ENCODE data around the gene IGSF5. TPM values are rescaled to one million over a fixed set of nuclear protein-coding genes. Genes with fewer than 3 reads are reported as not detected.

IGSF5 gene
- total RNA-seq, 1 donor from 2014 or later = not detected

DNA sequence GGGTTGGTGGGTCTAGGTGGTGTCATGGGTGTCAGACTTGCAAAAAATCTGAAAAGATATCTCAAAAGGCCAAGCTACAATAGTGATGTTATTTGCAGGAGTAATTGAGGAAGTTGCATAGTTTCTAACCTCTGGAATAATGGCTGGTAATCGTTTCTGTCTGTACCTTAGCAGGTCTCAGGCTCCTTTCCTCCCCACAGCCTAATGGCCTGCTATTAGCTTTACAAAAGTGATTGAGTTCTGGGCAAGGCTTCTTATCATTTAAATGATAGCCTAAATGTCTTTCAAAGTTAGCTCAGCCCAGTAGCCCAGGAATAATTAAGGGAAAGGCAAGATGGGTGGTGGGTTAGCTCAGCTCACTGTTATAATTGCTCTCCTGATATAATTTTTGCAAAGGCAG lies 37.7 kb upstream of the IGSF5 start:
- no peak for DNase-seq
- no peak overlapping the region for H3K4me3 Mint-ChIP-seq (ENCODE audit: unreplicated experiment)

DNA sequence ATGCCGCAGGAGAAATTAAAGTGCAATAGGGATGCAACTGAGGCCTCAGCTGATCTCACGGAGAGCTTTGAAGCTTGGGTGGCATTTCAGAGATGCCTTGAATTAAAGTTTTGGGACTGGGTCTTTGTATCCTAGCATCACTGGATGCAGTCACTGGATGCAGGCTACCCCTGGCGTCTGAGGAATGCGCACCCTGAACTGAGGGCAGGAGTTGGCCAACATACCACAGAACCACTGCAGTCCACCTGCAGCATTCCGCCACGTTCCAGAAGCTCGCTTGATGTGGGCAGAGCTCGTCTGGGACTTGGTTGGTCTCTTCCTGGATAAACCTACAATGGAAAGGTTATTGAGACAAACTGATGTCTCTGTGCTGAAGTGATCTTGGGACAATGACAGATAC lies 34.1 kb upstream of the IGSF5 start:
- no peak for TF ChIP-seq CTCF (IDR thresholded peaks at IDR 0.05; ENCODE audit: partially characterized antibody, unreplicated experiment)
- H3K27ac Mint-ChIP-seq (ENCODE audit: unreplicated experiment) = no peak overlapping the region
- H3K27me3 Mint-ChIP-seq (ENCODE audit: unreplicated experiment) = no peaks in the 10 kb centered on the region
- no peaks in the 10 kb centered on the region for H3K4me1 Mint-ChIP-seq (ENCODE audit: low read depth, unreplicated experiment)
- H3K36me3 Mint-ChIP-seq (ENCODE audit: unreplicated experiment) = peaks cover 6% of the 10 kb centered on the region
- no peak overlapping the region for H3K4me3 Mint-ChIP-seq (ENCODE audit: unreplicated experiment)
- H3K9me3 Mint-ChIP-seq (ENCODE audit: unreplicated experiment) = peaks cover 5% of the 10 kb centered on the region
- DNase-seq = no peak

More for the DNA sequence above, 37.7 kb upstream of the IGSF5 start:
- Mint-ChIP-seq H3K27me3 (ENCODE audit: unreplicated experiment) (no peaks in the 10 kb centered on the region), H3K27ac (ENCODE audit: unreplicated experiment) (no peak overlapping the region), H3K36me3 (ENCODE audit: unreplicated experiment) (peaks cover 16% of the 10 kb centered on the region), H3K4me1 (ENCODE audit: low read depth, unreplicated experiment) (no peaks in the 10 kb centered on the region), H3K9me3 (ENCODE audit: unreplicated experiment) (peaks cover 5% of the 10 kb centered on the region)
- TF ChIP-seq CTCF (IDR thresholded peaks at IDR 0.05; ENCODE audit: partially characterized antibody, unreplicated experiment) = no peak

- Mint-ChIP-seq H3K36me3 (ENCODE audit: unreplicated experiment) (peaks cover 6% of the 10 kb centered on the region), H3K9me3 (ENCODE audit: unreplicated experiment) (peaks cover 5% of the 10 kb centered on the region), H3K4me3 (ENCODE audit: unreplicated experiment) (no peak overlapping the region), H3K4me1 (ENCODE audit: low read depth, unreplicated experiment) (no peaks in the 10 kb centered on the region), H3K27ac (ENCODE audit: unreplicated experiment) (no peak overlapping the region), H3K27me3 (ENCODE audit: unreplicated experiment) (no peaks in the 10 kb centered on the region)
- TF ChIP-seq CTCF (IDR thresholded peaks at IDR 0.05; ENCODE audit: partially characterized antibody, unreplicated experiment) = no peak
- DNase-seq = no peak
These were observed 32.7 kb upstream of the IGSF5 start for GRCh38 chr21:39712273-39712672.

DNA sequence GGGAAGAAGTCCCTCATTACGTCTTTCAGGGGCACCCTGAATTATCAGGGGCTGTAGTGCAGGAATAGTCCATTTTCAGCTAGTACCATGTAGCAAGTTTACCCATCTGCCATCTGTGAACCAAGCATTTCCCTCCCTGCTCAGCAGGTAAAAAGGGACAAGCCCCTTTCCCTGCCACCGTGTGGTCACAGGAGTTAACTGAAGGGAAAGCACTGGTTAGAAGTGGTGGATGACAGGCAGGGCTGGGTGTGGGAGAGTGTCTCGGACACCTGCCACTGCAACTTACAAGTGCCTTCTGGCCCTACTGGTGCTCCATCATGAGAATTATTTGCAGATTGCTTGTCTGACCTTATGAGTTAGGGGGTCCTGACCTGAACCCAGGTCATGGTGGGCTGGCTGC lies 32.0 kb upstream of the IGSF5 start:
- Mint-ChIP-seq H3K9me3 (ENCODE audit: unreplicated experiment) (peaks cover 5% of the 10 kb centered on the region), H3K27ac (ENCODE audit: unreplicated experiment) (no peak overlapping the region), H3K4me3 (ENCODE audit: unreplicated experiment) (no peak overlapping the region), H3K27me3 (ENCODE audit: unreplicated experiment) (no peaks in the 10 kb centered on the region), H3K36me3 (ENCODE audit: unreplicated experiment) (peaks cover 6% of the 10 kb centered on the region), H3K4me1 (ENCODE audit: low read depth, unreplicated experiment) (no peaks in the 10 kb centered on the region)
- no peak for TF ChIP-seq CTCF (IDR thresholded peaks at IDR 0.05; ENCODE audit: partially characterized antibody, unreplicated experiment)
- DNase-seq = no peak

GRCh38 chr21:39713905-39714304 lies 31.1 kb upstream of the IGSF5 start:
- Mint-ChIP-seq H3K4me3 (ENCODE audit: unreplicated experiment) (no peak overlapping the region), H3K36me3 (ENCODE audit: unreplicated experiment) (peaks cover 6% of the 10 kb centered on the region), H3K4me1 (ENCODE audit: low read depth, unreplicated experiment) (no peaks in the 10 kb centered on the region), H3K27me3 (ENCODE audit: unreplicated experiment) (no peaks in the 10 kb centered on the region), H3K27ac (ENCODE audit: unreplicated experiment) (no peak overlapping the region), H3K9me3 (ENCODE audit: unreplicated experiment) (peaks cover 5% of the 10 kb centered on the region)
- no peak for DNase-seq
- TF ChIP-seq CTCF (IDR thresholded peaks at IDR 0.05; ENCODE audit: partially characterized antibody, unreplicated experiment) = no peak

All from glutamatergic neuron (in vitro differentiated cells).